SU-DHL-6 (cell line): ENCODE measurements around the gene LRRC75A.

ENCODE experiments used
- H2AFZ ChIP-seq: fragments of 200-600 bp; sonication (generic); 2 replicates; pipeline ENCODE4 v1.6.1; 2014; ENCODE audit warnings: low read depth, mild to moderate bottlenecking, moderate library complexity, mixed read lengths, antibody characterized with exemption, low read length; ENCODE audit not compliant: severe bottlenecking
- H3F3A ChIP-seq: fragments of 200-600 bp; shearing (Covaris generic); 2 replicates; pipeline ENCODE4 v1.6.0; 2016; ENCODE audit warnings: antibody characterized with exemption, mild to moderate bottlenecking; ENCODE audit not compliant: insufficient read depth
- H3K27ac ChIP-seq: fragments of 200-600 bp; sonication (generic); 2 replicates; pipeline ENCODE4 v1.5.1; 2016; ENCODE audit warnings: low read depth, mild to moderate bottlenecking, low read length, moderate library complexity, mixed read lengths
- H3K27me3 ChIP-seq: fragments of 200-600 bp; sonication (generic), shearing (Covaris generic); 2 replicates; pipeline ENCODE4 v1.6.0; 2014; ENCODE audit warnings: mild to moderate bottlenecking, low read length
- H3K36me3 ChIP-seq: fragments of 200-600 bp; sonication (generic); 2 replicates; pipeline ENCODE4 v1.6.1; 2014; ENCODE audit warnings: mild to moderate bottlenecking, low read length, mixed read lengths
- H3K4me2 ChIP-seq: fragments of 300-600, 200-600 bp; shearing (Covaris generic), sonication (generic); 2 replicates; pipeline ENCODE4 v1.6.0; 2014; ENCODE audit warnings: low read length, low read depth, mild to moderate bottlenecking; ENCODE audit not compliant: poor library complexity, severe bottlenecking
- H3K4me3 ChIP-seq: fragments of 200-600 bp; sonication (generic); 2 replicates; pipeline ENCODE4 v1.5.1; 2014; ENCODE audit warnings: antibody characterized with exemption, low read length, mild to moderate bottlenecking, mixed read lengths; ENCODE audit not compliant: insufficient read depth, poor library complexity, severe bottlenecking
- H3K79me2 ChIP-seq: fragments of 200-600 bp; sonication (generic); 2 replicates; pipeline ENCODE4 v1.6.1; 2014; ENCODE audit warnings: mild to moderate bottlenecking, low read length, moderate library complexity; ENCODE audit not compliant: insufficient read depth
- H3K9ac ChIP-seq: fragments of 200-600 bp; sonication (generic); 2 replicates; pipeline ENCODE4 v1.7.0; 2014; ENCODE audit warnings: mild to moderate bottlenecking, low read length
- H3K9me2 ChIP-seq: fragments of 200-600 bp; sonication (generic); replicated peaks from 2 replicates; pipeline ENCODE4 v1.6.1; 2014; ENCODE audit warnings: low read length; ENCODE audit not compliant: insufficient read depth
- H3K9me3 ChIP-seq: fragments of 200-600 bp; sonication (generic); 2 replicates; pipeline ENCODE4 v1.6.1; 2014; ENCODE audit warnings: low read length, mixed read lengths; ENCODE audit not compliant: insufficient read depth
- H4K20me1 ChIP-seq: fragments of 200-600 bp; sonication (generic); 2 replicates; pipeline ENCODE4 v1.6.1; 2014; ENCODE audit warnings: low read depth, mild to moderate bottlenecking, antibody characterized with exemption, low read length, moderate library complexity, mixed read lengths
- CTCF ChIP-seq: fragments of 200-600 bp; sonication (generic); IDR thresholded peaks from one replicate; pipeline ENCODE4 v1.5.1; 2017; ENCODE audit warnings: antibody characterized with exemption, mild to moderate bottlenecking, low read length, moderate library complexity; ENCODE audit not compliant: insufficient read depth, poor library complexity, severe bottlenecking
- EZH2phosphoT487 ChIP-seq: fragments of 200-600 bp; sonication (generic), shearing (Covaris generic); conservative IDR thresholded peaks from 2 replicates; pipeline ENCODE4 v1.6.1; 2018; ENCODE audit warnings: mild to moderate bottlenecking, antibody characterized with exemption, low read length, moderate library complexity, mixed read lengths

The LRRC75A gene

GRCh38 chr17:16488186-16488967 is 3.6 kb downstream of the LRRC75A start:
- no peaks in the 10 kb centered on the region for H3K27me3 ChIP-seq
- H3K9me3 ChIP-seq = no peaks in the 10 kb centered on the region
- no peaks in the 10 kb centered on the region for H3K79me2 ChIP-seq
- no peak overlapping the region for H2AFZ ChIP-seq
- H3K36me3 ChIP-seq = no peaks in the 10 kb centered on the region
- no peak overlapping the region for H3K4me3 ChIP-seq
- no peaks in the 10 kb centered on the region for H4K20me1 ChIP-seq
- H3K9me2 ChIP-seq = no peaks in the 10 kb centered on the region
- TF ChIP-seq CTCF = no peak
- TF ChIP-seq EZH2phosphoT487 = no peak
- no peaks in the 10 kb centered on the region for H3F3A ChIP-seq
- H3K4me2 ChIP-seq = no peak overlapping the region
- no peak overlapping the region for H3K27ac ChIP-seq
- no peak overlapping the region for H3K9ac ChIP-seq

GRCh38 chr17:16486373-16487250 is 5.4 kb downstream of the LRRC75A start:
- H3K9me2 ChIP-seq = no peaks in the 10 kb centered on the region
- H4K20me1 ChIP-seq = no peaks in the 10 kb centered on the region
- H3K4me2 ChIP-seq = no peak overlapping the region
- TF ChIP-seq EZH2phosphoT487 = no peak
- no peak for TF ChIP-seq CTCF
- H3K4me3 ChIP-seq = no peak overlapping the region
- no peaks in the 10 kb centered on the region for H3F3A ChIP-seq
- H3K36me3 ChIP-seq = no peaks in the 10 kb centered on the region
- no peaks in the 10 kb centered on the region for H3K9me3 ChIP-seq
- H3K27me3 ChIP-seq = no peaks in the 10 kb centered on the region
- no peak overlapping the region for H3K9ac ChIP-seq
- no peak overlapping the region for H3K27ac ChIP-seq
- no peaks in the 10 kb centered on the region for H3K79me2 ChIP-seq
- no peak overlapping the region for H2AFZ ChIP-seq

- H3K79me2 ChIP-seq = no peaks in the 10 kb centered on the region
- TF ChIP-seq CTCF = no peak
- TF ChIP-seq EZH2phosphoT487 = no peak
- no peak overlapping the region for H3K9ac ChIP-seq
- no peak overlapping the region for H3K4me2 ChIP-seq
- no peak overlapping the region for H2AFZ ChIP-seq
- H3F3A ChIP-seq = no peaks in the 10 kb centered on the region
- H3K9me2 ChIP-seq = no peaks in the 10 kb centered on the region
- no peak overlapping the region for H3K4me3 ChIP-seq
- no peaks in the 10 kb centered on the region for H3K9me3 ChIP-seq
- H4K20me1 ChIP-seq = no peaks in the 10 kb centered on the region
- no peak overlapping the region for H3K27ac ChIP-seq
- no peaks in the 10 kb centered on the region for H3K36me3 ChIP-seq
- no peaks in the 10 kb centered on the region for H3K27me3 ChIP-seq
These were observed 7.4 kb downstream of the LRRC75A start for GRCh38 chr17:16484445-16485175.
